ENCODE data around the gene SOCS2.

SOCS2 gene

GRCh38 chr12:93626160-93626559 lies 53.7 kb downstream of the SOCS2 start:
- no peak overlapping the region for H3K27ac ChIP-seq (ENCODE audit: insufficient read depth, low read length, poor library complexity, severe bottlenecking)
- no peaks in the 10 kb centered on the region for H3K4me1 ChIP-seq (ENCODE audit: control insufficient read depth, insufficient read depth, low read length, poor library complexity, severe bottlenecking)
- DNase-seq: no peak
- no peaks in the 10 kb centered on the region for H3K36me3 ChIP-seq (ENCODE audit: control insufficient read depth, insufficient read depth, low read length)
- no peaks in the 10 kb centered on the region for H3K27me3 ChIP-seq (replicated peaks; ENCODE audit: control insufficient read depth, insufficient read depth, low read length, poor library complexity, severe bottlenecking)
- H3K9me3 ChIP-seq (ENCODE audit: control insufficient read depth, low read length): no peaks in the 10 kb centered on the region
- no peak overlapping the region for H3K4me3 ChIP-seq (ENCODE audit: insufficient read depth, low read depth, low read length, poor library complexity, severe bottlenecking)
